ENCODE measurements around the gene ATP8A2.
A peak's percentile ranks its signal among the peaks of the same experiment; 100 is the strongest.
"Not testable (repeated sequence)": the region's sequence is repeated elsewhere in the genome, so short reads cannot be mapped to it uniquely, and the experiment has no call there.

Gene ATP8A2

DNA sequence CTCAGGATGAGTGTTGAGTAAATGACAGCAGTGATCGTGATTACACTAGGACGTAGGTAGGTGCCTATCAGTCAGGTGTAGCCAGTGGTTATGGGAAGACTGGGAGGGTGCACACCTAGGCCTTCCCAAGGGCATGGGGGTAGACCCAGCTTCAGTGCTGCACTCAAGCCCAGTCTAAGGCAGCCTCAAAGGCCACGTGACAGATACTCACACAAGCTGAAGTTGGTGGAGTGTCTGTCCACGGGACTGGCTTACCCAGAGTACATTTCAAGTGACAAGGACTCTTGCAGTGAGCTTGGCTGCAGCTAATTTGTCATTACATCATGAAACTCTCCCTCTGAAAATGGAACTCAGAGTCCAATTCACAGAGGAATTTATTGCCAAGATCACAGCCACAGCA is 561.7 kb downstream of the ATP8A2 start:
- no peak for DNase-seq

- no peak for DNase-seq
Observed at GRCh38 chr13:25934127-25934526, 562.4 kb downstream of the ATP8A2 start.

GRCh38 chr13:25939961-25940687 is 568.4 kb downstream of the ATP8A2 start:
- DNase-seq, result no peak

GRCh38 chr13:25943081-25943480 is 571.3 kb downstream of the ATP8A2 start:
- no peak for DNase-seq

- DNase-seq, result no peak
Observed at GRCh38 chr13:25943658-25944057, 571.9 kb downstream of the ATP8A2 start.

DNA sequence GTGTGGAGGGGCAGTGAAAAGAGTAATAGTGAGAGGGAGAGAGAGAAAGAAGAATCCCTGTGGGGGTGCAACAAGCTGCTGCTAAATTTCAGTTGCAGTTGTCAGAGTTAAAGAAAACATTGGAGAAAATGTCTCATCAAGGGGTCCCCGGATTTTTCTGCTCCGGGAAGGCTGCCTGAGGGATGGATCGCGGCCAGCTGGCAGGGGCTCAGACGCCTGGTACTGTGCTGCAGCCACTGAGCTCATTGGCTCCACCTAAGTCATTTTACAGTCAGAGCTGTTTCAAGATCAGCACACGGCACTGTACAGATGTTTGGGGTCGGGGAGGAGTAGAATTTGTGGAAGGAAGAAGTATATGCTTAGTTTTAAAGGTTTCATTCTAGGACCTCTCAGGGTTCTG is 573.8 kb downstream of the ATP8A2 start:
- DNase-seq, result no peak

DNA sequence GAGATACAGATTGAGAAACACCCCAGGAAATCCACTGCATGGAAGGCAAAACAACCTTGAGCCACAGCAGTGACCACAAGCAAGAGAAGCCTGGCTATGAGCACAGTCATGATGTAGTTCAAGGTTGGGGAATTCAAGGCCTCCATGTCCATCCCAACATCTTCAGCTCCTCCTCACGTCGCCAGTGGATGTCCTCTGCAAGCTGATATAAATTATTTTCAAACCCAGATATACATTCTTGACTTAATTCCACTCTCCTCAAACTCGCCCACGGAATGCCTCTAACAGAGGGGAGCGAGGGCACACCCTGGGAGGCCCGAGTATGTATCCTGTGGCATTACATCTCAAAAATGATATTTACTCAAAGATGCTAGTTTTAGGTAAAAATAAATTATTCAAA is 574.5 kb downstream of the ATP8A2 start:
- DNase-seq, result no peak

DNA sequence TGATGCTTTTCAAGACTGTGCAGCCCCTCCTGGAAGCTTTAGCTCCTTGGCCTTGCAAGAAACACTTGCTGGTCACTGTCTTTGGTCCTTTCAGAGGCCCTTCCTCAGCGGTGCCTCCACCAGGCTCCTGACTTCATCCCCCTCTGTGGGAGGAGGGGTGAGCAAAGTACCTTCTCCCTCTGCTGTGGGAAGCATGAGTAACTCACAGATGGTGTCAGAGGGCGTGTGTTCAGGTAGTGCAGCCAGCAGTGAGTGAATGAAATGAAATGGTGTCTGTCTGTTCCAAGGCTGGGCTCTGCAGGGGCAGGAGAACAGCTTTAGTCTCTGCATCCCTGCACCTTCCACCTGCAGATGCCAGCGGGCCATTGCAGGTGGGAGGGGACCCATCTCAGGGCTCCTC is 577.1 kb downstream of the ATP8A2 start:
- DNase-seq, result no peak

GRCh38 chr13:25951831-25952230 is 580.1 kb downstream of the ATP8A2 start:
- DNase-seq, result no peak

- DNase-seq, result not testable (repeated sequence)
Observed at GRCh38 chr13:25954080-25954479, 582.3 kb downstream of the ATP8A2 start.

DNA sequence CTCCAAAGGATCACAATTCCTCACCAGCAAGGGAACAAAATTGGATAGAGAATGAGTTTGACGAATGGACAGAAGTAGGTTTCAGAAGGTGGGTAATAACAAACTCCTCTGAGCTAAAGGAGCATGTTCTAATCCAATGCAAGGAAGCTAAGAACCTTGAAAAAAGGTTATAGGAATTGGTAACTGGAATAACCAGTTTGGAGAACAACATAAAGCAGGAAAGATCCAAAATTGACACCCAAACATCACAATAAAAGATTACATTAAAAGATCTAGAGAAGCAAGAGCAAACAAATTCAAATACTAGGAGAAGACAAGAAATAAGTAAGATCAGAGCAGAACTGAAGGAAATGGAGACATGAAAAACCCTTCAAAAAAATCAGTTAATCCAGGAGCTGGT is 583.2 kb downstream of the ATP8A2 start:
- not testable (repeated sequence) for DNase-seq

DNA sequence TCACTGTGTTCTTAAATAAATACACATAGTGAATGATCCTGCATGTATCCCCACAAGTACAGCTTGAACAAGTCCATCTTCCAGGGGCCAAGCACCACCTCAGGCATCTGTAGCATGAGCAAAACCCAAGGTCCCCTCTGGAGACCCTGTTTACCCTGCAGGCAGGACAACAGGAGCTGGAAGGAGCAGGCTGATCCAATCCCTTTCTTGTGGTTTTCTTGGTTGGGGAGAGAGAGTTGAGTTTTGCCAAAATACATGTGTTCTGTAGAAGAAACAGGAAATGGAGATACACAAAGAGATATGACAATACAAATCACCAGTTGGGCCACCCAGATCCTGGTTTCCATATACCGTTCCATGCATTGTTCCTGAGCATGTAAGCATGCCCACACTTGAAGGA is 587.2 kb downstream of the ATP8A2 start:
- DNase-seq, result no peak

- DNase-seq, result no peak
Observed at GRCh38 chr13:25961294-25961693, 589.5 kb downstream of the ATP8A2 start.

- DNase-seq, result peak in 1 of 2 donors; percentile 50
Observed at GRCh38 chr13:25963674-25964073, 591.9 kb downstream of the ATP8A2 start.

GRCh38 chr13:25965596-25965995 is 593.8 kb downstream of the ATP8A2 start:
- DNase-seq, result no peak

DNA sequence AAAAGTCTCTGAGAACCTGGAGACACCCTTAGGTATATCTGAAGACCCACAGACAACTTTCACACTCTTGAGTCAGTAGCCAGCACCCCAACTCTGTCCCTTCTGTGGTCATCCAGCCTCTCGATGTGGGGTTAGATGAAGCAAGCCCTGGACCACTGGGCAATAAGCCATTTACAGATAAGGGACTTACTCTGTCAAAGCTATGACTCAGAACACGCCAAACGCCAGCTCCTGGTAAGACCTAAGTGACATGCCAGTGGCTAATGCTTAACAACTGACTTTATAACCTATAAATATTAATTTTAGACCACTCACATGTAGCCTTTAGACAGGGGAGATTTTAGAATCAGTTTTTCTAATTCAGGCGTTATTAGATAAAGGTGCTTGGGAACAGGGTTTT is 594.3 kb downstream of the ATP8A2 start:
- no peak for DNase-seq

DNA sequence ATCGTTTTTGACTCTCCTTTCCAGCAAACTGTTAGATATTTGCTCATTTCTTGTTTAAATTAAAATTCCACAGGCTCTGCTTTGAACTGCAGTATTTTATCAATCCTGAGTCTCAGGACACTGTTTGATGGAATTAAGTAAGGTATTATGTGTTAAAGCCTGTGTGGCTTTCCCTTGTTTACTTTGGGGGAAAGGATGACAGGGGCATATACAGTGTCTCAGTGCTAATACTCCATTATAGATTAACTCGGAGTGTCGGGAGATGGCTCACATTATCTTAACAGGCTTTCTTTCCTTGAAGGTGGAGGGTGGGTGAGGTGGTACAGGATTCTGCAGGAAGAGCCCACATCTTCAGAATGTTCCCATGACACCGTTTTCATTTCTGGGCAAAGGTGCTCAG is 595.4 kb downstream of the ATP8A2 start:
- DNase-seq, result no peak

DNA sequence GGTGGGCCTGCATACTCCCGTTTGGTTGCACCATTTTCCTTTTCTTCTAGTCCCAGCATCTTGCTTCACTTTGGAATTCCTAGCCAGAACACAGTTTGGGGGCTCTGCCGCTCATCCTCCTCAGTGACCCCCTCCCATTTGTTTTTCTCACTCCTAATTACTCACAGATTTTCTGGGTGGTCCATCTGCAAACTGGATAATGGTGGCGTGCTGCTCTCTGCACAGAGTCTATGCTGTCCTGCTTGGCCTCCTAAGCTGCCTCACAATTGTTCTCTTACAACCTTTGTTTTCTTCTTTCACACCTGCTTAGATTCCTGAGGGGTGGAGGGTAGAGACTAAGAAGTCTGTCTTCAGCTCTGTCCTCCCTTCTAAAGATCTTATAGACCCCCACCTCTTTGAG is 599.3 kb downstream of the ATP8A2 start:
- no peak for DNase-seq

- no peak for DNase-seq
Observed at GRCh38 chr13:25971459-25972145, 599.8 kb downstream of the ATP8A2 start.

- DNase-seq, result no peak
Observed at GRCh38 chr13:25973085-25973484, 601.3 kb downstream of the ATP8A2 start.

DNA sequence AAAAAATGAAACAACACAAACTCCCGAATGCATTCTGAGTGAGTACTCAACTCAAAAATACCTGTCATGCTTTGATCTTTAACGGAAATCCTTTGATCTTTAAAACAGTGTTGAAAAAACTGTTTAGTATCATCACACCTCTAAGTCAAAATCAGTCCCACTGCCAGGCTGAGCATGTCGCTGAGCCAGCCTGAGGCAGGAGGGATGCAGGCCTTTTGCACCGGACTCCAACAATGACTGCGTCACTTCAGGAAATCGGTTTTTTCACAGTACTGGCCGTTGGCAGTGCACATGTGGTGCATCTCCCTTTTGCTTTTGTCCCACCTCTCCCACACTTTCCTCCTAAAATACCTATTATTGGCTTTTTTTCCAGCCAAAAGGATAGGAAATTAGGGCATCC is 601.8 kb downstream of the ATP8A2 start:
- DNase-seq, result no peak

GRCh38 chr13:25977216-25977615 is 605.4 kb downstream of the ATP8A2 start:
- no peak for DNase-seq

- DNase-seq, result no peak
Observed at GRCh38 chr13:25977671-25978070, 605.9 kb downstream of the ATP8A2 start.

DNA sequence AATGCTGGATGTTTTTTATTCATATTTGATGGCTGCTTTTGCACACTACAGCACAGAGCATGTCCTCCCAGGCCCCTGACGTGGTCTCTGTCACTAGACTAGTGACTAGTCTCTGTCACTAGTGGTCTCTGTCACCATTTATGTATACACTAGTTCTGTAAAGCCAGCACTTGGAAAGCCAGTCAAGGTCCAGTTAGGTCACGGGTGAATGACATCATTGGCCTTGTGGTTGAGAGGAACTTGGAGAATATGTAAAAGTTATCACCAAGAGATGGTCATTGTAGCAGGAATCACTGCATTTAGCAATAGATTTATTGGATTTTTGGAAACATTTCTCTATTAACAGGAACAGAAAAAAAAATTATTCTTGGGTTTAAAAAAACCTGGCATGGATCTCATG is 607.2 kb downstream of the ATP8A2 start:
- DNase-seq, result no peak

DNA sequence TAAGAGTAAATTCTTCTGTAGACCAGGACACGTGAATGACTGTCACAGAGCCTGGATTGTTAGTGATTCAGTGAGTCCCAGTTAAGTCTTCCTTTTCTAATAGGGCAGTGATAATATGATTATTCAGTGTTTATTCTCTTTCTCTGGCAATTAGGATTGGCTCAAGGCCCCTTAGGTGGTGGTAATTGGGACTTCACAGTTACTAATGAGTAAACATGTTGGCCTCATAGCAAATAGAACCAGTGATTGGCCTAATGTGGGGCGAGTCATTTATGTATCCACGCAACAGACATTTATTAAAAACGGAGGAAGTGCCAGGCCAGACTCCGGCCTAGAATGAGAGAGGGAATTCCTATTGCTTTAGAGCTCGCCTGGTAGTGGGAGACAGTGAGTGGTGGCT is 607.6 kb downstream of the ATP8A2 start:
- DNase-seq, result no peak
